ENCODE data around the gene TSPAN14. TPM values are rescaled to one million over a fixed set of nuclear protein-coding genes. Genes with fewer than 3 reads are reported as not detected.

Gene TSPAN14
- total and polyA plus RNA-seq, 2 donors (not counting 1 experiment from before 2014, with no cell fraction given): 12.1 to 50.0 TPM

DNA sequence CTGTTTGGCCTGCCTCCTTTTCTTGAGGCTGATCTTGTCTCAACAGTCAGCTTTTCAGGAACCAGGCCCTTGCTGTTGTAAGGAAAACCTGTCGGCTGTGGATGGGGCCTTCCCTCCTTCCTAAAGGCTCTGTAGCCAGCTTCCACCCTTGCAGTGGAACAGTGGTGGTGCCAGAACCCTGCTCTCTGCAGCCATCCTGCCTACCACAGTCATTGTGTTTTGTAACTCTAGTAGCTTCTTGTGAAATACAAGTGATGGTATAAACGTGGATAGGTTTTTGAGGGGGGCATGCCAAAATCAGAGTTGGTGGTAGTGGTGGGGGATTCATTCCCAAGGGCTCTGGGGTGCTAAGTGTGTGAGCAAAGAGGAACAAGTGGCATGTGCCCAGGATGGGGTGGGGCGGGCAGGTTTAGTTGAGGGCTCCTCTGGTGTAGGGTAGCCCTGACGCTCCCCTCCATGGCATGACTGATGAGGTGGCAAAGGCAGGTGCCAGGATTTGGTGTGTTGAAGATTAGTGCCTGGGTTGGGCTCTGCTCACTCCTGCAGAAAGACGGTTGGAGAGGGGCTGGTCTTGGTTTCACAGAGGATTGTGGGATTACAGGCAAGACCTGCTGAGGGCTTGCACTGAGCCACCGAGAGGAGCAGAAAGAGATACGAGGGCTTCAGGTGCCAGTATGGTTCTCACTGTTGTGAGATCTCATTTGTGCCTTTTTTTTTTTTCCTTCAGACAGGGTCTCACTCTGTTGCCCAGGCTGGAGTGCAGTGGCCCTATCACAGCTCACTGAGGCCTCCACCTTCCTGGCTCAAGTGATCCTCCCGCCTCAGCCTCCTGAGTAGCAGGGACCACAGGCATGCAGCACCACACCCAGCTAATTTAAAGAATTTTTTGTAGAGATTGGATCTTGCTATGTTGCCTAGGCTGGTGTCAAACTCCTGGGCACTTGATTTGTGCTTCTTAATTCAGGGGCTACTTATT is 7.4 kb downstream of the TSPAN14 start:
- Histone ChIP-seq H3K36me3 (ENCODE audit: control insufficient read depth, insufficient read depth, low read length) (no peaks in the 10 kb centered on the region), H2AFZ (ENCODE audit: low read length) (no peak overlapping the region), H3K27ac (ENCODE audit: insufficient read depth, low read length) (no peak overlapping the region), H3K4me2 (ENCODE audit: extremely low read depth, insufficient read depth, low read length) (no peak overlapping the region), H3K9me3 (ENCODE audit: control insufficient read depth, insufficient read depth, low read depth, low read length) (no peaks in the 10 kb centered on the region), H3K27me3 (ENCODE audit: control insufficient read depth, insufficient read depth, low read length) (no peaks in the 10 kb centered on the region), H3K4me1 (ENCODE audit: control insufficient read depth, extremely low read depth, insufficient read depth, low read length) (peaks cover 45% of the 10 kb centered on the region), H3K9ac (ENCODE audit: insufficient read depth, low read length) (no peak overlapping the region), H4K20me1 (ENCODE audit: control insufficient read depth, extremely low read depth, insufficient read depth, low read length) (no peaks in the 10 kb centered on the region), H3K79me2 (ENCODE audit: control insufficient read depth, insufficient read depth, low read length) (peaks cover 82% of the 10 kb centered on the region), H3K4me3 (replicated peaks in 1 of 4; ENCODE audit: control extremely low read depth in 1 of 4, insufficient read depth in 1 of 4, low read depth in 3 of 4, low read length in 4 of 4) (no peak overlapping the region)
- peak in 1 of 2 donors; percentile 60 for DNase-seq (ENCODE audit: low read depth in 2 of 2)
- TF ChIP-seq, protein P1, sequence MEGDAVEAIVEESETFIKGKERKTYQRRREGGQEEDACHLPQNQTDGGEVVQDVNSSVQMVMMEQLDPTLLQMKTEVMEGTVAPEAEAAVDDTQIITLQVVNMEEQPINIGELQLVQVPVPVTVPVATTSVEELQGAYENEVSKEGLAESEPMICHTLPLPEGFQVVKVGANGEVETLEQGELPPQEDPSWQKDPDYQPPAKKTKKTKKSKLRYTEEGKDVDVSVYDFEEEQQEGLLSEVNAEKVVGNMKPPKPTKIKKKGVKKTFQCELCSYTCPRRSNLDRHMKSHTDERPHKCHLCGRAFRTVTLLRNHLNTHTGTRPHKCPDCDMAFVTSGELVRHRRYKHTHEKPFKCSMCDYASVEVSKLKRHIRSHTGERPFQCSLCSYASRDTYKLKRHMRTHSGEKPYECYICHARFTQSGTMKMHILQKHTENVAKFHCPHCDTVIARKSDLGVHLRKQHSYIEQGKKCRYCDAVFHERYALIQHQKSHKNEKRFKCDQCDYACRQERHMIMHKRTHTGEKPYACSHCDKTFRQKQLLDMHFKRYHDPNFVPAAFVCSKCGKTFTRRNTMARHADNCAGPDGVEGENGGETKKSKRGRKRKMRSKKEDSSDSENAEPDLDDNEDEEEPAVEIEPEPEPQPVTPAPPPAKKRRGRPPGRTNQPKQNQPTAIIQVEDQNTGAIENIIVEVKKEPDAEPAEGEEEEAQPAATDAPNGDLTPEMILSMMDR (conservative IDR thresholded peaks at IDR 0.05 in 1 of 2, IDR thresholded peaks at IDR 0.05 in 1 of 2; ENCODE audit: low read depth in 1 of 2, low read length in 2 of 2): no peak
- no peak for TF ChIP-seq EZH2 (IDR thresholded peaks at IDR 0.05; ENCODE audit: low read length, missing control alignments)

- peak overlapping the region; percentile 26 for H3K4me2 ChIP-seq (ENCODE audit: extremely low read depth, insufficient read depth, low read length)
- H4K20me1 ChIP-seq (ENCODE audit: control insufficient read depth, extremely low read depth, insufficient read depth, low read length): no peaks in the 10 kb centered on the region
- H3K4me1 ChIP-seq (ENCODE audit: control insufficient read depth, extremely low read depth, insufficient read depth, low read length): peaks cover 45% of the 10 kb centered on the region
- H3K27ac ChIP-seq (ENCODE audit: insufficient read depth, low read length): peak overlapping the region; percentile 32
- no peaks in the 10 kb centered on the region for H3K36me3 ChIP-seq (ENCODE audit: control insufficient read depth, insufficient read depth, low read length)
- peak; percentile 24 to 73 for DNase-seq (ENCODE audit: low read depth in 2 of 2)
- peak overlapping the region in 2 of 4 experiments; percentile 5 to 21 for H3K4me3 ChIP-seq (replicated peaks in 1 of 4; ENCODE audit: control extremely low read depth in 1 of 4, insufficient read depth in 1 of 4, low read depth in 3 of 4, low read length in 4 of 4)
- H3K9ac ChIP-seq (ENCODE audit: insufficient read depth, low read length): no peak overlapping the region
- no peaks in the 10 kb centered on the region for H3K9me3 ChIP-seq (ENCODE audit: control insufficient read depth, insufficient read depth, low read depth, low read length)
- peaks cover 80% of the 10 kb centered on the region for H3K79me2 ChIP-seq (ENCODE audit: control insufficient read depth, insufficient read depth, low read length)
- no peaks in the 10 kb centered on the region for H3K27me3 ChIP-seq (ENCODE audit: control insufficient read depth, insufficient read depth, low read length)
- no peak overlapping the region for H2AFZ ChIP-seq (ENCODE audit: low read length)
- TF ChIP-seq EZH2 (IDR thresholded peaks at IDR 0.05; ENCODE audit: low read length, missing control alignments): no peak
- TF ChIP-seq, protein P1 (conservative IDR thresholded peaks at IDR 0.05 in 1 of 2, IDR thresholded peaks at IDR 0.05 in 1 of 2; ENCODE audit: low read depth in 1 of 2, low read length in 2 of 2): no peak
Measured at GRCh38 chr10:80462299-80462980, 8.3 kb downstream of the TSPAN14 start.
